ENCODE data around the gene ROBO1.

DNA sequence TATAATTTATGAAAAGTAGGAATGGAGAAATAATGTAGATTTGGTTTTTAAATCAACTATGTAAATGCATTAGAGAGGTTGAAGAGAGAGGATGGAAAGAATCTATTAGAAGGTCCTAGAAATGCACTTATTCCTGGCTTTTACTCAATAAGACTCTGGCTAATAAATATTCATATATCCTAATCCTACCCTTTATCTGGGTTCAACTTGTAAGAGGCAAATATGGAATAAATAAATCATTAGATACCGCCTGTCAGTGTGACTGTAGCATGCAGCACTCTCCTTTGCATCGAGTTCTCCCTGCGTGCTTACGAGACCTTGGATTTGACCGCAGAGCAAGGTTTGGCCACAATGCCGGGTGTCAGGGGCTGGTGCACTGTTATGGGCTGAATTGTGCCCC, 1156.5 kb downstream of the ROBO1 start:
- no peak for TF ChIP-seq POLR2A (IDR thresholded peaks at IDR 0.05; ENCODE audit: low read depth, low read length)
- no peak for TF ChIP-seq TAF1 (IDR thresholded peaks at IDR 0.05; ENCODE audit: borderline replicate concordance, low read depth, low read length)

All from GM12892 (cell line).